Pulmonary artery endothelial cell (primary cell): ENCODE results near the gene HHAT. TPM values are rescaled to one million over a fixed set of nuclear protein-coding genes. Genes with fewer than 3 reads are reported as not detected.

Source experiments
- DNase-seq: peaks from one replicate; pipeline ENCODE4 v3.0.0-alpha.2; 2011; ENCODE audit warnings: low read depth, low spot score
- total RNA-seq: library from RNA; depleted of rRNA; stranded (reverse); fragments of >200 nt; gene quantifications from 2 replicates; pipeline ENCODE4 v1.2.3, GENCODE V29; 2014

Gene HHAT
- total RNA-seq, 1 donor from 2014 or later = 1.6 TPM

GRCh38 chr1:210709701-210710100 is 381.0 kb downstream of the HHAT start:
- DNase-seq = no peak

- no peak for DNase-seq
These were observed 383.3 kb downstream of the HHAT start for GRCh38 chr1:210711825-210712612.

GRCh38 chr1:210715072-210715471 is 386.4 kb downstream of the HHAT start:
- no peak for DNase-seq

GRCh38 chr1:210722410-210723081 is 393.8 kb downstream of the HHAT start:
- no peak for DNase-seq

- no peak for DNase-seq
These were observed 394.9 kb downstream of the HHAT start for GRCh38 chr1:210723646-210724045.

GRCh38 chr1:210724768-210725167 is 396.1 kb downstream of the HHAT start:
- no peak for DNase-seq

Other genes starting within 250 kb of the HHAT start
- gene SERTAD4, start 96.1 kb upstream of the HHAT start, total RNA-seq = 1.5 and 3.2 TPM in 2 replicates